Brain microvascular endothelial cell (primary cell): ENCODE data around the gene FBXL17.
"Not testable (repeated sequence)": the region's sequence is repeated elsewhere in the genome, so short reads cannot be mapped to it uniquely, and the experiment has no call there.

Experiments used
- DNase-seq: peaks from one replicate; pipeline ENCODE4 v3.0.0-alpha.2; 2020
- H3K27ac ChIP-seq: fragments of 250-450 bp; sonication (Bioruptor Pico); 2 replicates; pipeline ENCODE4 v1.5.1; 2020; ENCODE audit warnings: mild to moderate bottlenecking, moderate library complexity
- H3K27me3 ChIP-seq: fragments of 250-450 bp; sonication (Bioruptor Pico); replicated peaks from 2 replicates; pipeline ENCODE4 v1.5.1; 2020; ENCODE audit warnings: mild to moderate bottlenecking
- H3K36me3 ChIP-seq: fragments of 250-450 bp; sonication (Bioruptor Pico); replicated peaks from 2 replicates; pipeline ENCODE4 v1.5.1; 2020; ENCODE audit warnings: mild to moderate bottlenecking
- H3K4me3 ChIP-seq: 2 replicates; pipeline ENCODE4 v1.5.1; 2011; ENCODE audit warnings: low read depth, mild to moderate bottlenecking, control low read depth, low read length, moderate library complexity
- in situ Hi-C: cut with HindIII; loops from 2 replicates; pipeline ENCODE4 v1.10.0; 2017; ENCODE audit warnings: low sequenced_read_pairs, low pct_ligation_motif_present
- TF ChIP-seq, protein P1 (sequence below): IDR thresholded peaks from 2 replicates; pipeline ENCODE4 v1.5.1; 2011; ENCODE audit warnings: low read depth, mild to moderate bottlenecking, moderate library complexity, low read length, control low read depth, inconsistent platforms; ENCODE audit errors: missing control alignments

Gene FBXL17

GRCh38 chr5:108181975-108182374 lies 199.9 kb downstream of the FBXL17 start:
- in situ Hi-C loops, result no loop called here
- Histone ChIP-seq H3K27ac (no peak overlapping the region), H3K27me3 (no peaks in the 10 kb centered on the region), H3K36me3 (no peaks in the 10 kb centered on the region), H3K4me3 (no peak overlapping the region)
- no peak for DNase-seq
- TF ChIP-seq, protein P1, sequence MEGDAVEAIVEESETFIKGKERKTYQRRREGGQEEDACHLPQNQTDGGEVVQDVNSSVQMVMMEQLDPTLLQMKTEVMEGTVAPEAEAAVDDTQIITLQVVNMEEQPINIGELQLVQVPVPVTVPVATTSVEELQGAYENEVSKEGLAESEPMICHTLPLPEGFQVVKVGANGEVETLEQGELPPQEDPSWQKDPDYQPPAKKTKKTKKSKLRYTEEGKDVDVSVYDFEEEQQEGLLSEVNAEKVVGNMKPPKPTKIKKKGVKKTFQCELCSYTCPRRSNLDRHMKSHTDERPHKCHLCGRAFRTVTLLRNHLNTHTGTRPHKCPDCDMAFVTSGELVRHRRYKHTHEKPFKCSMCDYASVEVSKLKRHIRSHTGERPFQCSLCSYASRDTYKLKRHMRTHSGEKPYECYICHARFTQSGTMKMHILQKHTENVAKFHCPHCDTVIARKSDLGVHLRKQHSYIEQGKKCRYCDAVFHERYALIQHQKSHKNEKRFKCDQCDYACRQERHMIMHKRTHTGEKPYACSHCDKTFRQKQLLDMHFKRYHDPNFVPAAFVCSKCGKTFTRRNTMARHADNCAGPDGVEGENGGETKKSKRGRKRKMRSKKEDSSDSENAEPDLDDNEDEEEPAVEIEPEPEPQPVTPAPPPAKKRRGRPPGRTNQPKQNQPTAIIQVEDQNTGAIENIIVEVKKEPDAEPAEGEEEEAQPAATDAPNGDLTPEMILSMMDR, result no peak

DNA sequence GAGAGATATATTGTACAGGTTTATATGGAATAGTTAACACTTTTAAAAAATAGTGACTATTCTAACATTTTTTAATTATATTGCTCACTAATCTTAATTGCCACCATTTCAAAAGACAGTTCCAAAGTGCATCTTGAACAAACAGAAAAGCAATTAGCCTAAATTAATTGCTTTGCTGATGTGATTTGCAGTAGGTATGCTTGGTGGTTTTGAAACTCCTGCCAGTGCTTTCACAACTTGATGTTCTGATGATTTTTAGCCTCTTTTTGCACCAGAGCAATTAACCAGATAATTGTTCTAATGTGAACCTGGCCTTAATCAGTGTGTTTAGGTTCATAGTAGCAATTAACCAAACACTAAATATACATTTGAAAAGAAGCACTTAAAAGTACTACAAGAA lies 207.6 kb downstream of the FBXL17 start:
- no peaks in the 10 kb centered on the region for H3K36me3 ChIP-seq
- no peak overlapping the region for H3K27ac ChIP-seq
- DNase-seq, result no peak
- no peak overlapping the region for H3K4me3 ChIP-seq
- no peaks in the 10 kb centered on the region for H3K27me3 ChIP-seq
- in situ Hi-C loops, result no loop called here
- TF ChIP-seq, protein P1, result no peak

DNA sequence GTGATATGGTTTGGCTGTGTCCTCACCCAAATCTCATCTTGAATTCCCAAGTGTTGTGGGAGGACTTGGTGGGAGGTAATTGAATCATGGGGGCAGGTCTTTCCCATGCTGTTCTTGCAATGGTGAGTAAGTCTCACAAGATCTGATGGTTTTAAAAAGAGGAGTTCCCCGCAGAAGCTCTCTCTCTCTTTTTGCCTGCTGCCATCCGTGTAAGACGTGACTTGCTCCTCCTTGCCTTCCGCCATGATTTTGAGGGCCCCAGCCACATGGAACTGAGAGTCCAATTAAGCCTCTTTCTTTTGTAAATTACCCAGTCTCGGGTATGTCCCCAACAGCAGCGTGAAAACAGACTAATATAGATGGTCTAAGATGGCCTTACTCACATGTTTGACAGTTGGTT lies 210.1 kb downstream of the FBXL17 start:
- no peak for DNase-seq
- in situ Hi-C loops, result no loop called here
- H3K27me3 ChIP-seq, result no peaks in the 10 kb centered on the region
- H3K4me3 ChIP-seq, result no peak overlapping the region
- no peak overlapping the region for H3K27ac ChIP-seq
- TF ChIP-seq, protein P1, result no peak
- H3K36me3 ChIP-seq, result no peaks in the 10 kb centered on the region

DNA sequence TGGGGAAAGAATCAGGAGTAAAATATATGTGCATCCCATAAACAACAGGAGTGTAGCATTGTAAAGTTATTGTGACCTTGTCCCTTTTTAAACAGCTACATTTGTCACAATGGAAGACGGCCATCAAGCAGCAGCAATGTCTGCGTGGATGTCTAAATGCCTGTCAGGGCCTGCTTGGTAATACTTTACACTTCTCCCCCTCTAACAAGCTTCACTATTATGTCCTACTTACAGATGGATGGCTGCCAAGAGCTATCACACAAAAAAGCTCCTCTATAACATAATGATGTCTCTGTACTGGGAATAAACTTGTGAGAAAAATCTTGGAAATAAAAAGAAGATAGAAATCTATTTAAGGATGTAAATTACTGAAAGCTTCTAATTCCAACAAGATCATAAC lies 213.0 kb downstream of the FBXL17 start:
- Histone ChIP-seq H3K27me3 (no peaks in the 10 kb centered on the region), H3K4me3 (no peak overlapping the region), H3K36me3 (no peaks in the 10 kb centered on the region), H3K27ac (no peak overlapping the region)
- DNase-seq, result no peak
- in situ Hi-C loops, result no loop called here
- TF ChIP-seq, protein P1, result no peak

- Histone ChIP-seq H3K4me3 (no peak overlapping the region), H3K36me3 (no peaks in the 10 kb centered on the region), H3K27me3 (no peaks in the 10 kb centered on the region), H3K27ac (no peak overlapping the region)
- TF ChIP-seq, protein P1, result no peak
- DNase-seq, result no peak
- in situ Hi-C loops, result no loop called here
Observed at GRCh38 chr5:108167174-108167573, 214.7 kb downstream of the FBXL17 start.

- no peak overlapping the region for H3K27ac ChIP-seq
- H3K4me3 ChIP-seq, result no peak overlapping the region
- TF ChIP-seq, protein P1, result no peak
- in situ Hi-C loops, result no loop called here
- no peaks in the 10 kb centered on the region for H3K36me3 ChIP-seq
- no peak for DNase-seq
- no peaks in the 10 kb centered on the region for H3K27me3 ChIP-seq
Observed at GRCh38 chr5:108164574-108164973, 217.3 kb downstream of the FBXL17 start.

DNA sequence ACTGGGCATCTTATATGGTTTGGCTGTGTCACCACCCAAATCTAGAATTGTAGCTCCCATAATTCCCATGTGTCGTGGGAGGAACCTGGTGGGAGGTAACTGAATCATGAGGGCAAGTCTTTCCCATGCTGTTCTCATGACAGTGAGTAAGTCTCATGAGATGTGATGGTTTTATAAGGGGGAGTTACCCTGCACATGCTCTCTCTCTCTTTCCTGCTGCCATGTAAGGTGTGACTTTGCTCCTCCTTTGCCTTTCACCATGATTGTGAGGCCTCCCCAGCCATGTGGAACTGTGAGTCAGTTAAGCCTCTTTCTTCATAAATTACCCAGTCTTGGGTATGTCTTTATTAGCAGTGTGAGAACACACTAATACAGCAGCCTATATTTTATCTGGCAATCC lies 229.0 kb downstream of the FBXL17 start:
- H3K4me3 ChIP-seq, H3K27ac ChIP-seq, H3K36me3 ChIP-seq, DNase-seq, H3K27me3 ChIP-seq, in situ Hi-C loops: not testable (repeated sequence)
